MCF 10A (cell line): ENCODE measurements around the gene NDOR1. TPM values are rescaled to one million over a fixed set of nuclear protein-coding genes. Genes with fewer than 3 reads are reported as not detected.

Source experiments
- BruUV-seq: library from RNA; stranded (reverse); fragments of 400-500 nt; replicated peaks from 2 replicates; lab custom pipeline; 2021; lab: Mats Ljungman, UMichigan
- CTCF ChIA-PET: fragments of 300-600 bp; sonication (Branson Sonifier 250); formaldehyde crosslinking; extraction: SDS; loops from one replicate; lab custom pipeline; 2021; ENCODE audit warnings: antibody characterized with exemption, inconsistent platforms; lab: Yijun Ruan, JAX
- POLR2A ChIA-PET: fragments of 300-600, 350-650 bp; sonication (Branson Sonifier 250); formaldehyde crosslinking; extraction: SDS; loops from one replicate; lab custom pipeline; 2020; ENCODE audit warnings: antibody characterized with exemption, inconsistent platforms; lab: Yijun Ruan, JAX
- DNase-seq: peaks from one replicate; pipeline ENCODE4 v3.0.0-alpha.2; 2018; ENCODE audit not compliant: unreplicated experiment
- H3K27ac Mint-ChIP-seq: one replicate; pipeline ENCODE4 v1.8.0; 2022; ENCODE audit warnings: mild to moderate bottlenecking, low read depth, mixed read lengths; ENCODE audit not compliant: unreplicated experiment
- H3K27me3 Mint-ChIP-seq: one replicate; pipeline ENCODE4 v1.8.0; 2022; ENCODE audit warnings: mixed read lengths; ENCODE audit not compliant: insufficient read depth, unreplicated experiment
- H3K36me3 Mint-ChIP-seq: one replicate; pipeline ENCODE4 v1.8.0; 2022; ENCODE audit warnings: mild to moderate bottlenecking, moderate library complexity, mixed read lengths; ENCODE audit not compliant: insufficient read depth, unreplicated experiment
- H3K4me1 Mint-ChIP-seq: one replicate; pipeline ENCODE4 v1.8.0; 2022; ENCODE audit warnings: mixed read lengths; ENCODE audit not compliant: insufficient read depth, unreplicated experiment
- H3K4me3 Mint-ChIP-seq: one replicate; pipeline ENCODE4 v1.8.0; 2022; ENCODE audit warnings: mild to moderate bottlenecking, moderate library complexity, mixed read lengths; ENCODE audit not compliant: unreplicated experiment
- H3K9me3 Mint-ChIP-seq: one replicate; pipeline ENCODE4 v1.8.0; 2022; ENCODE audit warnings: mixed read lengths; ENCODE audit not compliant: unreplicated experiment
- CTCF ChIP-seq: fragments of 200-600 bp; IDR thresholded peaks from one replicate; pipeline ENCODE4 v1.8.0; 2022; ENCODE audit warnings: antibody characterized with exemption, mild to moderate bottlenecking; ENCODE audit not compliant: unreplicated experiment
- intact Hi-C: fragments of 100-400 bp; cut with micrococcal nuclease; formaldehyde crosslinking; loops from 2 replicates; pipeline ENCODE4 v1.14.1; 2022
- total RNA-seq: library from RNA; stranded (reverse); gene quantifications from 2 replicates; pipeline ENCODE4 v1.2.3, GENCODE V29; 2022

NDOR1 gene
- total RNA-seq, 1 experiment from 2014 or later: 18.0 TPM

DNA sequence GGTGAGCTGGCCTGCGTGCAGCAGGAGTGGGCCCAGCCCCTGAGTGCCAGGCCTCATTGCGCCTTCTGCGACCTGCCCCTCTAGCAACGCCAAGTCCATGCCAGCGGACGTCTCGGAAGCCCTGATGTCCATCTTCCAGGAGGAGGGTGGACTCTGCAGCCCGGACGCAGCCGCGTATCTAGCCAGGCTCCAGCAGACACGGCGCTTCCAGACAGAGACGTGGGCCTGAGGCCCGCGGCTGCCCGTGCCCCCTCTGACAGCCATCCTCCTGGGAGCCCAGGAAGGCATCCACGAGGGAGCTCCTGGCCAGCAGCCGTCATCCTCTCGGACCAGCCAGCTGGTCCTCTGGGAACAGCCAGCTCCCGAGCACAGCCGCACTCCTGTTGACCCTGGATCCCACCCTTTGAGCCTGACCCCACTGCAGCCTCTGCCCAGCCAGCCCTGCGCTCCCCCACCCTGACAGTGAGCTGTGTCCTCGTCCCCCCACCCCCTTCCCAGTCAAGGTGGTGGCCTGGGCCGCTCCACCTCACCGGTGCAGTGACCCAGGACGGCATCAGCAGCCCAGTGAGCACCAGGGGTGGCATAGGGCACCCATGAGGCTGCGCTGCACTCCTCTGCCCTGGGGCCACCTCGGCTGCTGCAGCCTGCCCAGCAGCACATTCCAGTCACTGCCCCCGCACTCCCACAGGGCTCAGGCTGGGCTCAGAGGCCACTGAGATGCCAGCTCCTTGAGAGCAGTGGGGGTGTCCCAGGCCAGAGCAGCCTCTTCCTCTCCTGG is 10.9 kb downstream of the NDOR1 start:
- intact Hi-C loops: no loop called here
- ChIA-PET CTCF (interaction anchor here (0.6 to 1.4 kb wide), 3 partner anchors 9 to 17 kb away, joined by 3 to 6 read pairs (median 3); no protein-coding TSS in a partner anchor), POLR2A (interaction anchor here (0.7 to 3.8 kb wide), 7 partner anchors 10 to 46 kb away, joined by 3 to 38 read pairs (median 5); partner anchors contain the start of genes ANAPC2, NDOR1, RNF224 and SSNA1)
- Mint-ChIP-seq H3K9me3 (no peaks in the 10 kb centered on the region), H3K36me3 (peaks cover 12% of the 10 kb centered on the region), H3K4me1 (peaks cover 5% of the 10 kb centered on the region), H3K27me3 (no peaks in the 10 kb centered on the region), H3K4me3 (no peak overlapping the region), H3K27ac (no peak overlapping the region)
- no peak for DNase-seq
- TF ChIP-seq CTCF: no peak
- no TSS peak for BruUV-seq

DNA sequence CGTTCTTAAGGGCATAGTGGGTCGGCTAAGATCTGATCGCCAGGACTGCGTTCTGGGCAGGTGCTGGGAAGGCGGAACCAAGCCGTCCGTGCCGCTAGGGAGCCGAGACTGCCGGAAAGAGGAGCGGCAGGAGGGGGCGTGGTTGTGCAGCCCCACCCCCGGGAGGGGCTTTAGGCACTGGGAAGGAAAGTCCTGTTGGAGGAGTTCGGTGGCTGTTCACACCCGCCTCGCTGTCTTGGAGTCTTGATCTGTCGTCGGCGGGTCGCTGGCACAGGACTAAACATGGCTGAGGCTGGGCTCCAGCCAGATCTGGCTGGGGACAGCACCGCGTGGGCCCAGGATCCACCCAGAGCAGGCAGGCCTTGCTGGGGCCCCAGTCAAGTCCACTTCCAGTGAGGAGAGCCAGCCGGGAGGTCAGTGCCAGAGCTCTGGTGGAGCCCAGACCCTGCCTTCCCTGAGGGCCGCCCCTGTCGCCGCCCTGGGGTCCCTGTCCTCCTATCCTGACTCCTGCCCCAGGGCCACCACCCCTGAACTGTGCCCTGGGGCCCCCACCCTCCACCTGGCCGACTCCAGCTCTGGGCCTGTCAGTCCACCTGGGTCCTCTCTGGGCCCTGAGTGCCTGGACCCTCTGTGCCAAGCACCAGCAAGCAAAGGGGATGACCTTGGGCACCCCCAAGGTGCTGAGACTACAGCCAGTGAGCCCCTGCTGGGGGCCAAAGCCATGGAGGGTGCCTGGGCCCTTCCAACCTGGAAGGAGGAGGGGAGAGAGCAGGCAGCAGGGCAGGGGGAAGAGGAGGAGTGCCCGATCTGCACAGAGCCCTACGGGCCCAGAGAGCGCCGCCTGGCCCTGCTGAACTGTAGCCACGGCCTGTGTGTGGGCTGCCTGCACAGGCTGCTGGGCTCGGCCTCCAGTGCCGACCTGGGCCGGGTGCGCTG is 12.0 kb downstream of the NDOR1 start:
- Mint-ChIP-seq H3K27me3 (no peaks in the 10 kb centered on the region), H3K4me1 (peaks cover 5% of the 10 kb centered on the region), H3K36me3 (peaks cover 12% of the 10 kb centered on the region), H3K9me3 (no peaks in the 10 kb centered on the region), H3K27ac (peak overlapping the region; percentile 60), H3K4me3 (peak overlapping the region; percentile 70)
- intact Hi-C loops: no loop called here
- no TSS peak for BruUV-seq
- no peak for TF ChIP-seq CTCF
- POLR2A ChIA-PET: interaction anchor here (0.7 to 3.8 kb wide), 7 partner anchors 12 to 134 kb away, joined by 3 to 38 read pairs (median 5); partner anchors contain the start of genes ANAPC2, NDOR1, SSNA1 and TMEM203
- CTCF ChIA-PET: interaction anchor here (1.4 kb wide), 1 partner anchor 11 kb away, joined by 3 read pairs; no protein-coding TSS in a partner anchor
- peak; percentile 74 for DNase-seq

DNA sequence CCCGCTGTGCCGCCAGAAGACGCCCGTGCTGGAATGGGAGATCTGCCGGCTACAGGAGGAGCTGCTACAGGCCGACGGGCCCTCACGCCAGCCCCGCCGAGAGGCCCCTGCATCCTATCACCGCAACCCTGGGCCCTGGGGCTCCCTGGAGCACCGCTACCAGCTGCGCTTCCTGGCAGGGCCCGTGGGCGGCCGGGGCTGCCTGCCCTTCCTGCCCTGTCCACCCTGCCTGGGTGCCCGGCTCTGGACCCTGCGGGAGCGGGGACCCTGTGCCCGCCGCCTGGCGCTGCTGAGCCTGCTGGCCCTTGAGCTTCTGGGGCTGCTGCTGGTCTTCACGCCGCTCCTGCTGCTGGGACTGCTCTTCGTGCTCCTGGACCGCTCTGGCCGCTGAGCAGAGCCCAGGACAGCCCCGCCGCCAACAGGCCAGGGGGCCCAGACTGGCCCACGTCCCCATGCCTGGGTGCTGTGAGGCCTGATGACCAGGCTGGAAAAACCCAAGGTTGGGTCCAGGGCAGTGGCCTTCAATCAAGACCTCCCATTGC is 12.8 kb downstream of the NDOR1 start:
- H3K27ac Mint-ChIP-seq: no peak overlapping the region
- ChIA-PET POLR2A (interaction anchor here (0.7 to 3.8 kb wide), 5 partner anchors 9 to 135 kb away, joined by 3 to 38 read pairs (median 5); partner anchors contain the start of genes NDOR1, SSNA1, TMEM203 and TUBB4B), CTCF (interaction anchor here (1.0 kb wide), 1 partner anchor 23 kb away, joined by 3 read pairs; no protein-coding TSS in a partner anchor)
- no peak for TF ChIP-seq CTCF
- peaks cover 5% of the 10 kb centered on the region for H3K4me1 Mint-ChIP-seq
- intact Hi-C loops: no loop called here
- H3K4me3 Mint-ChIP-seq: no peak overlapping the region
- H3K27me3 Mint-ChIP-seq: no peaks in the 10 kb centered on the region
- peaks cover 12% of the 10 kb centered on the region for H3K36me3 Mint-ChIP-seq
- DNase-seq: no peak
- H3K9me3 Mint-ChIP-seq: no peaks in the 10 kb centered on the region
- BruUV-seq: no TSS peak
